ENCODE results near the gene PIGU. TPM values are rescaled to one million over a fixed set of nuclear protein-coding genes. Genes with fewer than 3 reads are reported as not detected.

PIGU gene
- total and polyA plus RNA-seq, 4 donors: 6.5 to 17.3 (median 10.6) TPM

DNA sequence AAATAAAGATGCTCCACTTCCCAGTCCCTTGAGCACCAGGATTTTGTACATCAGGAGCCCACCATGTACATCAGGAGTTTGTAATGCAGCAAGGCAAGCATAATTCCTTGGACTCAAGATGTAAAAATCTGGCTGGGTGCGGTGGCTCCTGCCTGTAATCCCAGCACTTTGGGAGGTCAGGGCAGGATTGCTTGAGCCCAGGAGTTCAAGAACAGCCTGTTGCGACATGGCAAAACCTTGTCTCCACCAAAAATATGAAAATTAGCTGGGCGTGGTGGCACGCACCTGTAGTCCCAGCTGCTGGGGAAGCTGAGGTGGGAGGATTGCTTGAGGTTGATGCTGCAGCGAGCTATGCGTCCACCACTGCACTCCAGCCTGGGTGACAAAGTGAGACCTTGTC, 134.5 kb downstream of the PIGU start:
- Histone ChIP-seq H3K27ac (ENCODE audit: low read depth in 1 of 2, low read length in 2 of 2) (no peak overlapping the region), H3K4me1 (ENCODE audit: control insufficient read depth in 1 of 2, insufficient read depth in 2 of 2, low read length in 2 of 2) (no peaks in the 10 kb centered on the region), H3K27me3 (ENCODE audit: control insufficient read depth in 1 of 2, insufficient read depth in 2 of 2, low read length in 1 of 2) (no peaks in the 10 kb centered on the region), H3K9me3 (ENCODE audit: control insufficient read depth, low read length) (no peaks in the 10 kb centered on the region), H3K36me3 (ENCODE audit: control insufficient read depth in 1 of 2, insufficient read depth in 2 of 2, low read length in 1 of 2) (peaks cover 0 to 3% of the 10 kb centered on the region in 2 donors), H3K4me3 (ENCODE audit: low read length in 2 of 2) (no peak overlapping the region)
- no peak for DNase-seq
- WGBS, 2 donors: 95 to 97% methylated on average over 6 of the region's 6 CpGs
- ATAC-seq (ENCODE audit: low FRiP score): no peak
- intact Hi-C loops (cut with DNase I): no loop called here

DNA sequence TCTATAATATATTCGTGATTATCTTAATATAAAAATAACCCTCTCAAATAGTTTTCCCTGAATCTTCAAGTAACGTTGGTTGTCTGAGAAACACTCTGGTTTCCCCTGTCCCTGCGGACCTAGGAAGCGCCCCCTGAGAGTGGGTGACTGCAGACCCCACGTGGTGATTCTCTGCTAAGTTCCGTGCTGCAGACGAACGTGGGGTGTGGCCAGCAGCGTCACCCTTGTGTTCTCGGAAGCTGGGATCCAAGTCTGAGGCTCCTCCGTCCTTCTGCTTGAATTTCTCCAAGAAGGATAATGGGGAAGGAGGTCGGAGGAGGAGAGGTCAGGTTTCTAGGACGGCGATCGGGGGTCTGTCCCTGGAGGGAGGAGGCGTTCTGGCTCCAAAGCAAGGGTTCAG, 135.0 kb downstream of the PIGU start:
- no peak overlapping the region for H3K27ac ChIP-seq (ENCODE audit: low read depth in 1 of 2, low read length in 2 of 2)

DNA sequence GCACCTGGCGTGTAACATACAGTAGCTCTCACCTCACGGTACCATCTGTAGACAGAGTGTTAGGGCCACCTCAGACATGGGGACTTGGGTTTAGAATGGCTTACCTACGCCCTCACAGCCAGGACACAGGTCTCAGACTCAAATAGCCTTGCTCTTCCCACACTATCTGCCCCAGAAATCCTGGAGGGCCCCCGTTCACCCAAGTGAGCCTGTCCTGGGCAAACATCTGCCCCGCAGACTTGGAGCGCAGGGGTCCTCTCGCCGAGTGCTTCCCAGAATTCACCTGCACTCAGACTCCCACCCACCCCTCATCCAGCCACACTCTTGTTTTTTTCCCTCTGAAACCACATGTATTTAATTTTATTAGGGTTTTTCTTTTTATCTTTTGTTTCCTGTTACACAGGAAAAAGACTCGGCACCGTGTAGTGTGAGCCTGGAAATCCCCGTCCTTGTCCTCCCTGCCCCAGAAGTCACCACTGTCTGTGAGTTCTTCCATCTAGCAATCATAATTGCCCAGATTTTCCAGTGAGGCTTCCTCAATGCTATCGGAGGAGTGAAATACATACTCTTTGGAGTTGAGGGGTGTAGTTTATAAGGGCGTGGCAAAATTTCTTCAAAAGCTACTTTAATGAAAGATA, 135.5 kb downstream of the PIGU start:
- Histone ChIP-seq H3K9me3 (ENCODE audit: control insufficient read depth, low read length) (no peaks in the 10 kb centered on the region), H3K27me3 (ENCODE audit: control insufficient read depth in 1 of 2, insufficient read depth in 2 of 2, low read length in 1 of 2) (no peaks in the 10 kb centered on the region), H3K4me1 (ENCODE audit: control insufficient read depth in 1 of 2, insufficient read depth in 2 of 2, low read length in 2 of 2) (no peaks in the 10 kb centered on the region), H3K36me3 (ENCODE audit: control insufficient read depth in 1 of 2, insufficient read depth in 2 of 2, low read length in 1 of 2) (peaks cover 0 to 3% of the 10 kb centered on the region in 2 donors), H3K4me3 (ENCODE audit: low read length in 2 of 2) (no peak overlapping the region), H3K27ac (ENCODE audit: low read depth in 1 of 2, low read length in 2 of 2) (no peak overlapping the region)
- intact Hi-C loops (cut with DNase I): no loop called here
- DNase-seq: peak in 1 of 2 donors; percentile 51
- WGBS, 2 donors: 87 to 91% methylated on average over 13 of the region's 13 CpGs
- ATAC-seq (ENCODE audit: low FRiP score): no peak

More for the DNA sequence above, 135.0 kb downstream of the PIGU start:
- Histone ChIP-seq H3K36me3 (ENCODE audit: control insufficient read depth in 1 of 2, insufficient read depth in 2 of 2, low read length in 1 of 2) (peaks cover 0 to 3% of the 10 kb centered on the region in 2 donors), H3K4me3 (ENCODE audit: low read length in 2 of 2) (no peak overlapping the region), H3K4me1 (ENCODE audit: control insufficient read depth in 1 of 2, insufficient read depth in 2 of 2, low read length in 2 of 2) (no peaks in the 10 kb centered on the region), H3K9me3 (ENCODE audit: control insufficient read depth, low read length) (no peaks in the 10 kb centered on the region), H3K27me3 (ENCODE audit: control insufficient read depth in 1 of 2, insufficient read depth in 2 of 2, low read length in 1 of 2) (no peaks in the 10 kb centered on the region)
- DNase-seq: peak in 1 of 2 donors; percentile 50
- intact Hi-C loops (cut with DNase I): no loop called here
- 71 to 77% methylated on average over 16 of the region's 16 CpGs for WGBS, 2 donors
- no peak for ATAC-seq (ENCODE audit: low FRiP score)

DNA sequence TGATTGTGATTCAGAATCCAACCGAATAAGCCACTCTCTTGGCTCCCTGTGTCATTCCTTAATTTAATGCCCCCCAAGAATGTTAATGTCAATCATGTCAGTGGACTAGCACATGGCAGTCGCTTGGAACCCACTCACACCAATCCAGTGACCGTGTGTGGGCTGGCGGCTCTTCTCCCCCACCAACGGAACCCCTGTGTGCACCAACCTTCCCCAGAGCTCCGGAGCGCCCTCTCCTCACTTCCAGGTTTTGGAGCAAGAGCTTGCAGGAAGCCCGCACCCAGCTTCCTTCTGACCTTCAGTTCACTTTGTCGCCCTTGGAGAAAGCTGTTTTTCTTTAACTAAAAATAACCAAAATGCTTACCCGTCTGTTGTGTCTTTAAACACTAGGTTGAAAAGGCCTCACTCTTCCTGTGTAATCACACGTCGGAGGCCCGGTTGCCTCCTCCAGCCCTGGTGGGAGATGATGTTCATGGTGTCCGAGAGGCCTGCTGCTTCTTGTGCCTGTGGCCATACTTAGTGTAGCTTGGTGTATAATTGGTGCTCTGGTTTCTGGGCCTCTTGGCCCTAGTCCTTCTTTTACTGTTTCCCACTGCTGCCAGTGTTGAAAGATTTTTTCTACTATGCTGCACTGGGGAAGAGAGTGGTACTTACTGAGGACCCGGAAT, 136.2 kb downstream of the PIGU start:
- ATAC-seq (ENCODE audit: low FRiP score) (no peak), DNase-seq (peak; percentile 12 to 56)
- peaks cover 0 to 7% of the 10 kb centered on the region in 2 donors for H3K36me3 ChIP-seq (ENCODE audit: control insufficient read depth in 1 of 2, insufficient read depth in 2 of 2, low read length in 1 of 2)
- no peaks in the 10 kb centered on the region for H3K27me3 ChIP-seq (ENCODE audit: control insufficient read depth in 1 of 2, insufficient read depth in 2 of 2, low read length in 1 of 2)
- H3K4me3 ChIP-seq (ENCODE audit: low read length in 2 of 2): no peak overlapping the region
- H3K9me3 ChIP-seq (ENCODE audit: control insufficient read depth, low read length): no peaks in the 10 kb centered on the region
- intact Hi-C loops (cut with DNase I): no loop called here
- WGBS, 2 donors: 67 to 68% methylated on average over 15 of the region's 15 CpGs
- H3K27ac ChIP-seq (ENCODE audit: low read depth in 1 of 2, low read length in 2 of 2): no peak overlapping the region
- no peaks in the 10 kb centered on the region for H3K4me1 ChIP-seq (ENCODE audit: control insufficient read depth in 1 of 2, insufficient read depth in 2 of 2, low read length in 2 of 2)

DNA sequence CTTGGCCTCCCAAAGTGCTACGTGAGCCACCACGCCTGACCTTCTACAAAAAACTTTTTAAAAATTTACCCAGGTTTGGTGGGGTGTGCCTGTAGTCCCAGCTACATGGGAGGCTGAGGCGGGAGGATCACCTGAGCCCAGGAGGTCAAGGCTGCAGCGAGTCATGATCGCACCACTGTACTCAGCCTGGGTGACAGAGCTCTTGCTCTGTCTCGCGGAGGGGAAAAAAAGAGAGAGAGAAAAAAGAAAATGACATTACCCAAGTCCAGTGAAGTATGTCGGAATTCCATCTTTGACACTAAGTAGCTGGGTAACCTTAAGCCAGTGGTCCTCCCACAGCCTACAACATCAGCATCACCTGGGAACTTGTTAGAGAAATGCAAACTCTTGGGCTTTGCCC, 137.1 kb downstream of the PIGU start:
- ATAC-seq (ENCODE audit: low FRiP score): no peak
- intact Hi-C loops (cut with DNase I): no loop called here
- 92 to 95% methylated on average over 8 of the region's 8 CpGs for WGBS, 2 donors

DNA sequence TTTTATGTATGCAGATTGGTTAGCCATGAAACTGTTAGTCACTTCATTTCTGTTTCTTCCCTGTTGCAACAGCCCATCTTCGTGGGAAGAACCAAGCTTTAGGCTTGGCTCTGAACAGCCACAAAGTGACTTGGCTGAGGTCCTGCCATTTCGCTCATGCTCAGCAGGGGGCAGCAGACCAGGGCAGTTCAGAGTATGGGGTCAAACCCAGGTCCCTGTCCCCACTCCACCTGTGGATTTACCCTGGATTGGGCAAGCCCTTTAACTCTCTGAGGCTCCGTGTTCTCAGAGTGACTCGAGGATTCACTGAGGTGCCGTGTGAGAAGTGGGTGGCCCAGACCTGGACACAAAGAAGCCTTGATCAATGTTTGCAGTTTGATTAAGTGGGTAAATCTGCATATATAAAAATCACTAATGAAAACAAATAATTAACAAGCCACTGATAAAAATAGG, 138.2 kb downstream of the PIGU start:
- intact Hi-C loops (cut with DNase I): no loop called here
- DNase-seq: peak in 1 of 2 donors; percentile 79
- ATAC-seq (ENCODE audit: low FRiP score): peak; percentile 68
- 46 to 58% methylated on average over 5 of the region's 5 CpGs for WGBS, 2 donors
- H3K27me3 ChIP-seq (ENCODE audit: control insufficient read depth in 1 of 2, insufficient read depth in 2 of 2, low read length in 1 of 2): no peaks in the 10 kb centered on the region
- no peaks in the 10 kb centered on the region for H3K4me1 ChIP-seq (ENCODE audit: control insufficient read depth in 1 of 2, insufficient read depth in 2 of 2, low read length in 2 of 2)
- no peak overlapping the region for H3K4me3 ChIP-seq (ENCODE audit: low read length in 2 of 2)
- H3K9me3 ChIP-seq (ENCODE audit: control insufficient read depth, low read length): no peaks in the 10 kb centered on the region
- H3K27ac ChIP-seq (ENCODE audit: low read depth in 1 of 2, low read length in 2 of 2): no peak overlapping the region
- H3K36me3 ChIP-seq (ENCODE audit: control insufficient read depth in 1 of 2, insufficient read depth in 2 of 2, low read length in 1 of 2): peaks cover 0 to 18% of the 10 kb centered on the region in 2 donors

More for the DNA sequence above, 137.1 kb downstream of the PIGU start:
- no peaks in the 10 kb centered on the region for H3K4me1 ChIP-seq (ENCODE audit: control insufficient read depth in 1 of 2, insufficient read depth in 2 of 2, low read length in 2 of 2)
- no peak overlapping the region for H3K27ac ChIP-seq (ENCODE audit: low read depth in 1 of 2, low read length in 2 of 2)
- DNase-seq: peak in 1 of 2 donors; percentile 10
- H3K4me3 ChIP-seq (ENCODE audit: low read length in 2 of 2): no peak overlapping the region
- no peaks in the 10 kb centered on the region for H3K9me3 ChIP-seq (ENCODE audit: control insufficient read depth, low read length)
- no peaks in the 10 kb centered on the region for H3K27me3 ChIP-seq (ENCODE audit: control insufficient read depth in 1 of 2, insufficient read depth in 2 of 2, low read length in 1 of 2)
- peaks cover 0 to 12% of the 10 kb centered on the region in 2 donors for H3K36me3 ChIP-seq (ENCODE audit: control insufficient read depth in 1 of 2, insufficient read depth in 2 of 2, low read length in 1 of 2)

DNA sequence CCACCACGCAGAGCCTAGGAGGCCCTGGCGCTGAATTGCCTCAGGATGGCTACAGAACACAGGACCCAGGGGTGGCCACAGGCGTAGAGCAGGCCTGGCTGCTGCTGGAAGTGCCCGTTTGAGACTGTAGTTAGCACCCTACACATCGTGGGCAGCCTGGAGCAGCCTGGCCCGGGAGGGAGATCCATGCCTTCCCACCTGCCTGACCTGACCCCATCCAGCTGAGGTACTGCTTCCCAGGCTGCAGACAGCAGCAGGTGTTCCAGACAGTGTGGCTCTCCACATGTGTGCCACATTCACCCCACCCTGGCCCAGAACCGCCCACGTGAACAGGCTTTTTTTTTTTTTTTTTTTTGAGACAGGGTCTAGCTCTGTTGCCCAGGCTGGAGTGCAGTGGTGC, 139.2 kb downstream of the PIGU start:
- ATAC-seq (ENCODE audit: low FRiP score) (no peak), DNase-seq (peak; percentile 37 to 53)
- Histone ChIP-seq H3K27ac (ENCODE audit: low read depth in 1 of 2, low read length in 2 of 2) (no peak overlapping the region), H3K4me3 (ENCODE audit: low read length in 2 of 2) (no peak overlapping the region), H3K27me3 (ENCODE audit: control insufficient read depth in 1 of 2, insufficient read depth in 2 of 2, low read length in 1 of 2) (no peaks in the 10 kb centered on the region), H3K36me3 (ENCODE audit: control insufficient read depth in 1 of 2, insufficient read depth in 2 of 2, low read length in 1 of 2) (peaks cover 0 to 19% of the 10 kb centered on the region in 2 donors), H3K9me3 (ENCODE audit: control insufficient read depth, low read length) (no peaks in the 10 kb centered on the region), H3K4me1 (ENCODE audit: control insufficient read depth in 1 of 2, insufficient read depth in 2 of 2, low read length in 2 of 2) (no peaks in the 10 kb centered on the region)
- WGBS, 2 donors: 85 to 88% methylated on average over 8 of the region's 8 CpGs
- intact Hi-C loops (cut with DNase I): no loop called here

DNA sequence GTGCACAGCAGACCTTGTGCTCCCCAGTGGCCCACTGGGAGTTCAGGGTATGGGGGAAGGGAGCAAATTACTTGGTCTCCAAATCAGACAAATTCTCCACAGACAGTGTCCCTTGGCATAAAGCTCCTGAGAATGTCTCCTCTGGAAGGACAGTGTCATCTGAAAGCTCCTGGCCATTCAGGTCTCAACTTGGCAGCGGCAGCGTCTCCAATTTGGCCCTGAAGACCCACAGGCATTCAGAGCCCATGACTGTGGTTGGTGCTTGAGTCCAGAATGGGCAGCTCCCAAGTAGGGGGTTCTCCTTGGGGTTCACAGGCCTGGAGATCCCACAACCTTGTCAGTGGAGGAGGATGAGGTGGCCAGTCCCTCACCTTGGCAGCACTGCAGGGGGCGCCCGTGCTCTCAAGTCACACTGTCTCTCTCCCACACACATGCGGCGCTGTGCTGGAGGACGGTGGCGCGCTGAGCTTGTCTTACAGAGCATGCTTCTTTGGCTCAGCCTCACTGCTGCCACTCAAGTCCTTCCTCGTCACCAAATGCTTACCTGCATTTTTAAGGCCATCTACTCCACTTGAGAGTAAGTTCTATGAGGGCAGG, 140.0 kb downstream of the PIGU start:
- Histone ChIP-seq H3K4me3 (ENCODE audit: low read length in 2 of 2) (no peak overlapping the region), H3K27ac (ENCODE audit: low read depth in 1 of 2, low read length in 2 of 2) (no peak overlapping the region), H3K9me3 (ENCODE audit: control insufficient read depth, low read length) (no peaks in the 10 kb centered on the region), H3K4me1 (ENCODE audit: control insufficient read depth in 1 of 2, insufficient read depth in 2 of 2, low read length in 2 of 2) (no peaks in the 10 kb centered on the region), H3K27me3 (ENCODE audit: control insufficient read depth in 1 of 2, insufficient read depth in 2 of 2, low read length in 1 of 2) (no peaks in the 10 kb centered on the region), H3K36me3 (ENCODE audit: control insufficient read depth in 1 of 2, insufficient read depth in 2 of 2, low read length in 1 of 2) (peaks cover 0 to 19% of the 10 kb centered on the region in 2 donors)
- intact Hi-C loops (cut with DNase I): no loop called here
- ATAC-seq (ENCODE audit: low FRiP score) (no peak), DNase-seq (peak in 1 of 2 donors; percentile 76)
- 77 to 88% methylated on average over 10 of the region's 10 CpGs for WGBS, 2 donors

Data from aorta (tissue), 5 donors.